Kidney epithelial cell (primary cell): ENCODE measurements around the gene CCDC85B. TPM values are rescaled to one million over a fixed set of nuclear protein-coding genes. Genes with fewer than 3 reads are reported as not detected.

Source experiments
- DNase-seq: peaks from one replicate; pipeline ENCODE4 v3.0.0-alpha.2; 2010; ENCODE audit warnings: low read depth
- H3K27me3 ChIP-seq: 2 replicates; pipeline ENCODE4 v1.6.0; 2011; ENCODE audit warnings: low read length; ENCODE audit not compliant: control insufficient read depth, insufficient read depth
- H3K36me3 ChIP-seq: 2 replicates; pipeline ENCODE4 v1.5.1; 2011; ENCODE audit warnings: low read length; ENCODE audit not compliant: control insufficient read depth, insufficient read depth
- H3K4me3 ChIP-seq: 2 replicates; pipeline ENCODE4 v1.5.1; 2011; ENCODE audit warnings: low read depth, mild to moderate bottlenecking, control low read depth, low read length
- total RNA-seq: library from RNA; depleted of rRNA; stranded (reverse); fragments of >200 nt; gene quantifications from 2 replicates; pipeline ENCODE4 v1.2.3, GENCODE V29; 2015
- TF ChIP-seq, protein P1 (sequence below): IDR thresholded peaks from 2 replicates; pipeline ENCODE4 v1.5.1; 2011; ENCODE audit warnings: mild to moderate bottlenecking, moderate library complexity, low read length, control low read depth, inconsistent platforms; ENCODE audit not compliant: insufficient read depth, poor library complexity, severe bottlenecking

Gene CCDC85B
- total RNA-seq, 1 donor from 2014 or later, result 48.9 TPM

DNA sequence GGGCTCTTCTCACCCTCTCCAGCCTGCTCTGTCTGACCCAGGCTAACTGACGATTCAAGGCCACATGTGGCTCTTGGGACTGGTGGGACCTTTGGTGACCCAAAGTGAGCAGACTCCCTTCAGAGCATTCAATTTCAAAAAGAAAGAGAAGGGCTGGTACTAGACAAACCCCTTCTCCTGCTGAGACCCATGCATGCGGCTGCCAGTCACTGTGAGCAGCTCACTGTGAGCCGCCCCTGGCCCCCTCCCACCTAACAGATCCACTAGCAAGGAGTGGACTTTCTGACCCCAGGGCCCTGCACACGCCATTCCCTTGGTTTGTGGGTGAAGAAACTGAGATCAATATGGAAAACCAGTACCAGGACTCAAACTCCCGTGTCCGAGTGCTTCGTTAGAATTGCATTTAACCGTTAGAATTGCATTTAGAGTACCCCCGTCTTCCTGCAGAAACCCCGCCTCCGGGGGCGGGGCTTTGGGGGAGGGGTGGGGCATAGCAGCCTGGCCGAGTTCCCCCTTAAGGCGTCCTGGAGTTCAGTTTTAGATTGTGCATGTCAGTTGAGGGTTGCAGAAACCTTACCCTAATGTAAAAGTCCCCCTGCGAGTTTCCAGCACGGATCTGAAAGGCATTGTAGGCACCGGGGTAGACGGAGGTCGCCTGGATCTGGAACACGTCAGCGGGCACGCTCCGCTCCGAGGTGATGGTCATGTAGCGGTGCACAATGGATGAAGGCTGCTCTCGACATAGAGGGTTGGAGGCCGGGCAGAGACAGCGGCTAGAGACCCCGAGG, 23.0 kb upstream of the CCDC85B start:
- H3K27me3 ChIP-seq, result no peaks in the 10 kb centered on the region
- H3K36me3 ChIP-seq, result peaks cover 6% of the 10 kb centered on the region
- H3K4me3 ChIP-seq, result no peak overlapping the region
- no peak for DNase-seq
- TF ChIP-seq, protein P1, sequence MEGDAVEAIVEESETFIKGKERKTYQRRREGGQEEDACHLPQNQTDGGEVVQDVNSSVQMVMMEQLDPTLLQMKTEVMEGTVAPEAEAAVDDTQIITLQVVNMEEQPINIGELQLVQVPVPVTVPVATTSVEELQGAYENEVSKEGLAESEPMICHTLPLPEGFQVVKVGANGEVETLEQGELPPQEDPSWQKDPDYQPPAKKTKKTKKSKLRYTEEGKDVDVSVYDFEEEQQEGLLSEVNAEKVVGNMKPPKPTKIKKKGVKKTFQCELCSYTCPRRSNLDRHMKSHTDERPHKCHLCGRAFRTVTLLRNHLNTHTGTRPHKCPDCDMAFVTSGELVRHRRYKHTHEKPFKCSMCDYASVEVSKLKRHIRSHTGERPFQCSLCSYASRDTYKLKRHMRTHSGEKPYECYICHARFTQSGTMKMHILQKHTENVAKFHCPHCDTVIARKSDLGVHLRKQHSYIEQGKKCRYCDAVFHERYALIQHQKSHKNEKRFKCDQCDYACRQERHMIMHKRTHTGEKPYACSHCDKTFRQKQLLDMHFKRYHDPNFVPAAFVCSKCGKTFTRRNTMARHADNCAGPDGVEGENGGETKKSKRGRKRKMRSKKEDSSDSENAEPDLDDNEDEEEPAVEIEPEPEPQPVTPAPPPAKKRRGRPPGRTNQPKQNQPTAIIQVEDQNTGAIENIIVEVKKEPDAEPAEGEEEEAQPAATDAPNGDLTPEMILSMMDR, result no peak

DNA sequence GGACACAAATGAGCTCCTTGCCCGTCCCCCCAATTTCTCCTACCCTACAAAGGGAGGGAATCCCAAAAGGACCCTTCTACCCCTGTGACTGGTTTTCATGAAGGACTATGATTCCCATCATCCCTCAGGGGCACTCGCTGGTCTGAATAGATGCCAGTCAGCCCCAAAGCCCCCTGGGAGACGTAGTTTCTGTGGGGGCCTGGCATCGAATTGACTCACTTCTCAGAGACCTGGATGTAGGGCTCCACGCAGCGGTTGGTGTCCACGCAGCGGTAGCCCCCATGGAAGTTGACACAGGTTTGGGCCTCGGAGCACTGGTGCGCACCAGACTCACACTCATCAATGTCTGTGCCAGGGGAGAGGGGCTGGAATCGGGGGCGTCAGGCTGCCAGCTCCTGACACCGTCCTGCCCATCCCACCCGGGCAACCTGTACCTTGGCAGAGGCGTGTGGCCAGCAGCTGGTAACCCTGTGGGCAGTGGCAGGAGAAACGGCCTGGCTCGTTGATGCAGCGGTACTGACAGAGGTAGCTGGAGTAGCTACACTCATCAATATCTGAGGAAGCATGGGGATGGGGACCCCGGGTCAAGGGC, 22.3 kb upstream of the CCDC85B start:
- TF ChIP-seq, protein P1, result no peak
- Histone ChIP-seq H3K36me3 (peaks cover 6% of the 10 kb centered on the region), H3K27me3 (no peaks in the 10 kb centered on the region), H3K4me3 (no peak overlapping the region)
- DNase-seq, result no peak

DNA sequence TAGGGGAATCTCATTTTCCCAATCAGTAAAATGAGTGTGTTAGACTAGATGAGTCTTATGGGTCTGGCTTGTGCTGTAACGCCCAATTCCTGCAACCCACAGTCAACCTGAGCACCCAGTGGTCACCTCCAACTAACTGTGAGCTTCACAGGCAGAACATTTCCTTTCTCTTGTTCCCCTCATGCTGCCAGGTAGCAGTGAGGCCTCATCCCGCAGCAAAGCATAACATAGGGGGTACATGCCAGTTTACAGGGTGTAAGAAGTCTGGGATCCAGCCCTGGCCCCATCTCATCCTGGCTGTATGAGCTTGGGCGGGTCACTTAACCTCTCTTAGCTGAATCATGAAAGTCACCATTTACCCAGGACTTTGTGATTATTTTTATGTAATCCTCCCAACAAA, 21.6 kb upstream of the CCDC85B start:
- H3K27me3 ChIP-seq, result no peaks in the 10 kb centered on the region
- H3K4me3 ChIP-seq, result no peak overlapping the region
- peaks cover 6% of the 10 kb centered on the region for H3K36me3 ChIP-seq
- TF ChIP-seq, protein P1, result no peak
- no peak for DNase-seq

DNA sequence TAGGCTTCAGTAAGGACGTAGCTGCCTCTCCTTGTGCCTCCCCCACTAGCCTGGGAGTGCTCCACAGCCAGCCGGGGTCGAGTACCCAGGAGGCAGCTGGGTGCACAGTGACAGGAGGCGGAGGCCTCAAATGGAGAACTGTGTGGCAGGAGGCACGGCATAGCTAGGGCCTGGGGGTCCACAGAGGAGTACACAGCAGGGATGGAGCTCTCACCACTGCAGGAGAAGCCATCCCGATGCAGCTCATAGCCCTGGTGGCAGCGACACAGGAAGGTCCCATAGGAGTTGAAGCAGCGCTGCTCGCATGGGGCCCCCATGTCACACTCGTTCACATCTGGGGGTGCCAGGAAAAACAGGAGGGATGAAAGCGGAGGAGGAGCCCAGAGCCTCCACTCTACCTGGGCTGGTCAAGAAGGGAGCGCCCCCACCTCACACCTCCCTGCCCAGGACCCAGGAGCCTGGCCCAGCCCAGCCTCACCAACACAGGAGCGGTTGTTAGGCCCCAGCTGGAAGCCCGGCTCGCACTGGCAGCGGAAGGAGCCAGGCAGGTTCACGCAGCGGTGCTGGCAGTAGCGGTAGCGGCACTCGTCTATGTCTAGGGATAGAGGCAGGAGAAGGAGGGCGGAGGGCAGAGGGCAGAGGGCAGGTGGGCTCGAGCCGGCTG, 20.7 kb upstream of the CCDC85B start:
- TF ChIP-seq, protein P1, result no peak
- no peak for DNase-seq
- Histone ChIP-seq H3K27me3 (no peaks in the 10 kb centered on the region), H3K36me3 (peaks cover 6% of the 10 kb centered on the region), H3K4me3 (no peak overlapping the region)

DNA sequence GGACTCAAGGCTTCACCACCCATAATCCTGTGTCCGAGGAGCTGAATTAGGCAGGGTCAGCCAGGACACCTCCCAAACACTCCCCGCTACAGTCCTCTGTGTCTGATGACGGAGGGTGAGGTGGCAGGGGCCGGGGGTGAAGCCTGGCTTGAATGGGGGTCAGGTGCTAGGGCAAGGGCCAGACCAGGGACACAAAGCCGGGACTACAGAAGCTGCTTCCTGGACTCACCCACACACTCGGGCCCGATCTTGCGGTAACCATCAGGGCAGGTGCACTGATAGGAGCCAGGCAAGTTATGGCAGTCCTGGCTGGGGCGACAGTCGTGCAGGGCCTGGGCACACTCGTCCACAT, 20.2 kb upstream of the CCDC85B start:
- DNase-seq, result no peak
- Histone ChIP-seq H3K36me3 (peaks cover 6% of the 10 kb centered on the region), H3K4me3 (no peak overlapping the region), H3K27me3 (no peaks in the 10 kb centered on the region)
- TF ChIP-seq, protein P1, result no peak
